Neural cell (in vitro differentiated cells): ENCODE data around the gene IL10. TPM values are rescaled to one million over a fixed set of nuclear protein-coding genes. Genes with fewer than 3 reads are reported as not detected.

Experiments used
- H2AFZ ChIP-seq: fragments of 200-600, 300-800 bp; sonication (generic), shearing (Covaris generic); 2 replicates; pipeline ENCODE4 v1.6.0; 2014; ENCODE audit warnings: low read depth, mild to moderate bottlenecking, antibody characterized with exemption, low read length, moderate library complexity
- H3F3A ChIP-seq: fragments of 200-600 bp; shearing (Covaris generic); 2 replicates; pipeline ENCODE4 v1.6.1; 2016; ENCODE audit warnings: mild to moderate bottlenecking, moderate library complexity, mixed read lengths, antibody characterized with exemption, low read length; ENCODE audit not compliant: insufficient read depth, poor library complexity, severe bottlenecking
- H3K27ac ChIP-seq: fragments of 200-600, 300-800 bp; sonication (generic), shearing (Covaris generic); 2 replicates; pipeline ENCODE4 v1.5.1; 2014; ENCODE audit warnings: mild to moderate bottlenecking, low read length, moderate library complexity
- H3K27me3 ChIP-seq: fragments of 300-800, 200-600 bp; sonication (generic), shearing (Covaris generic); 2 replicates; pipeline ENCODE4 v1.6.0; 2014; ENCODE audit warnings: mild to moderate bottlenecking, low read depth, low read length, moderate library complexity; ENCODE audit not compliant: insufficient read depth
- H3K36me3 ChIP-seq: fragments of 300-800, 200-600 bp; sonication (generic), shearing (Covaris generic); 2 replicates; pipeline ENCODE4 v1.5.1; 2014; ENCODE audit warnings: mild to moderate bottlenecking, antibody characterized with exemption, low read length, moderate library complexity; ENCODE audit not compliant: insufficient read depth
- H3K4me2 ChIP-seq: fragments of 300-800, 200-600 bp; sonication (generic), shearing (Covaris generic); 2 replicates; pipeline ENCODE4 v1.6.0; 2014; ENCODE audit warnings: mild to moderate bottlenecking, low read length
- H3K4me3 ChIP-seq: fragments of 300-800, 200-600 bp; sonication (generic), shearing (Covaris generic); 2 replicates; pipeline ENCODE4 v1.5.1; 2014; ENCODE audit warnings: mild to moderate bottlenecking, low read length, moderate library complexity
- H3K79me2 ChIP-seq: fragments of 200-600 bp; shearing (Covaris generic); replicated peaks from 2 replicates; pipeline ENCODE4 v1.6.0; 2014; ENCODE audit warnings: mild to moderate bottlenecking, low read length, moderate library complexity; ENCODE audit not compliant: insufficient read depth
- H3K9ac ChIP-seq: fragments of 300-800, 200-600 bp; sonication (generic), shearing (Covaris generic); 2 replicates; pipeline ENCODE4 v1.6.1; 2016; ENCODE audit warnings: mild to moderate bottlenecking, low read length, mixed read lengths
- H3K9me2 ChIP-seq: fragments of 200-600 bp; shearing (Covaris generic); 2 replicates; pipeline ENCODE4 v1.6.1; 2016; ENCODE audit warnings: mild to moderate bottlenecking, low read length, mixed read lengths; ENCODE audit not compliant: insufficient read depth
- H3K9me3 ChIP-seq: fragments of 200-600, 300-800 bp; sonication (generic), shearing (Covaris generic); 2 replicates; pipeline ENCODE4 v1.6.1; 2016; ENCODE audit warnings: mild to moderate bottlenecking, mixed run types, low read length, moderate library complexity, mixed read lengths
- H4K20me1 ChIP-seq: fragments of 200-600 bp; shearing (Covaris generic); 2 replicates; pipeline ENCODE4 v1.6.1; 2016; ENCODE audit warnings: mild to moderate bottlenecking, mixed run types; ENCODE audit not compliant: insufficient read depth
- CTCF ChIP-seq: fragments of 450-650 bp; IDR thresholded peaks from 2 replicates; pipeline ENCODE4 v1.5.1; 2014; ENCODE audit warnings: antibody characterized with exemption, mild to moderate bottlenecking, moderate library complexity; ENCODE audit not compliant: poor library complexity, severe bottlenecking
- EP300 ChIP-seq: fragments of 450-650 bp; conservative IDR thresholded peaks from 2 replicates; pipeline ENCODE4 v1.6.1; 2014; ENCODE audit warnings: antibody characterized with exemption, mild to moderate bottlenecking, moderate library complexity; ENCODE audit not compliant: poor library complexity, severe bottlenecking
- EZH2 ChIP-seq: fragments of 200-600, 300-800 bp; shearing (Covaris generic), sonication (generic); IDR thresholded peaks from 2 replicates; pipeline ENCODE4 v1.6.1; 2014; ENCODE audit warnings: antibody characterized with exemption, low read length, borderline replicate concordance, mild to moderate bottlenecking; ENCODE audit not compliant: insufficient read depth, poor library complexity, severe bottlenecking
- MXI1 ChIP-seq: fragments of 450-650 bp; conservative IDR thresholded peaks from 2 replicates; pipeline ENCODE4 v1.6.1; 2014; ENCODE audit warnings: antibody characterized with exemption, mild to moderate bottlenecking; ENCODE audit not compliant: poor library complexity, severe bottlenecking
- POLR2AphosphoS5 ChIP-seq: IDR thresholded peaks from 2 replicates; pipeline ENCODE4 v1.6.1; 2012
- RAD21 ChIP-seq: fragments of 450-650 bp; conservative IDR thresholded peaks from 2 replicates; pipeline ENCODE4 v1.6.1; 2014; ENCODE audit warnings: antibody characterized with exemption, mild to moderate bottlenecking, moderate library complexity
- REST ChIP-seq: IDR thresholded peaks from 2 replicates; pipeline ENCODE4 v1.6.1; 2012; ENCODE audit warnings: borderline replicate concordance
- SMC3 ChIP-seq: fragments of 450-650 bp; conservative IDR thresholded peaks from 2 replicates; pipeline ENCODE4 v1.6.1; 2014; ENCODE audit warnings: antibody characterized with exemption, mild to moderate bottlenecking, moderate library complexity; ENCODE audit not compliant: poor library complexity
- TAF1 ChIP-seq: IDR thresholded peaks from 2 replicates; pipeline ENCODE4 v1.6.1; 2012; ENCODE audit warnings: low read depth
- polyA plus RNA-seq: library from polyadenylated mRNA; depleted of rRNA; stranded (reverse); fragments of >200 nt; gene quantifications from 2 replicates; pipeline ENCODE4 v1.2.3, GENCODE V29; 2014

IL10 gene
- polyA plus RNA-seq, 1 donor from 2014 or later, result not detected

GRCh38 chr1:206736878-206737728 lies 35.2 kb downstream of the IL10 start:
- Histone ChIP-seq H3K27ac (no peak overlapping the region), H3K79me2 (no peaks in the 10 kb centered on the region), H3F3A (no peaks in the 10 kb centered on the region), H3K4me3 (no peak overlapping the region), H3K9me3 (no peaks in the 10 kb centered on the region), H3K36me3 (no peaks in the 10 kb centered on the region), H3K4me2 (no peak overlapping the region), H4K20me1 (no peaks in the 10 kb centered on the region), H3K27me3 (no peaks in the 10 kb centered on the region), H2AFZ (no peak overlapping the region), H3K9me2 (no peaks in the 10 kb centered on the region), H3K9ac (no peak overlapping the region)
- TF ChIP-seq EP300, result no peak
- no peak for TF ChIP-seq REST

GRCh38 chr1:206735553-206736031 lies 36.7 kb downstream of the IL10 start:
- TF ChIP-seq TAF1 (no peak), CTCF (no peak), POLR2AphosphoS5 (no peak), REST (no peak), SMC3 (no peak), EZH2 (no peak), MXI1 (no peak), RAD21 (no peak), EP300 (no peak)
- Histone ChIP-seq H3K27me3 (no peaks in the 10 kb centered on the region), H3K4me3 (no peak overlapping the region), H3K9ac (no peak overlapping the region), H4K20me1 (no peaks in the 10 kb centered on the region), H2AFZ (no peak overlapping the region), H3K36me3 (no peaks in the 10 kb centered on the region), H3K27ac (no peak overlapping the region), H3K79me2 (no peaks in the 10 kb centered on the region), H3K4me2 (no peak overlapping the region), H3F3A (no peaks in the 10 kb centered on the region), H3K9me3 (no peaks in the 10 kb centered on the region), H3K9me2 (no peaks in the 10 kb centered on the region)
